Measurements from ENCODE around the gene NMUR1. TPM values are rescaled to one million over a fixed set of nuclear protein-coding genes. Genes with fewer than 3 reads are reported as not detected.

Gene NMUR1
- total and polyA plus RNA-seq, 3 donors from 2014 or later: 2.7 to 3.7 (median 3.2) TPM

DNA sequence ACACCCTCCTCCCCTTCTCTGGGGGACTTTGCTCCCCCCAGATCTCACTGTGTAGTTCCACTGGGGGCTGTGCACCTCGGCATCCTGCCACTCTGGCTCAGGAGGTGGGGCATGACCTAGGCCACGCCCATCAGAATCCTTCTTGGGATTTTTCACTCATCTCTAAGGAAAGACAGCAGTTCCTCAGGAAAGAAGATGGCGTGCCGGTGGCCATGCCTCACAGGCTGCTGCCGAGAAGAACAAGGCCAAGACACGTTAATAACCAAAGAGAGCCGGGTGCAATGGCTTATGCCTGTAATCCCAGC, 3.2 kb downstream of the NMUR1 start:
- intact Hi-C loops (cut with DNase I; ENCODE audit: low total_unique reads): no loop called here
- WGBS, 2 donors: 87 to 94% methylated on average over 6 to 7 of the region's 7 CpGs
- no peak for DNase-seq
- no peak for TF ChIP-seq POLR2A (IDR thresholded peaks at IDR 0.05)
- no peak overlapping the region for H3K4me3 ChIP-seq
- H3K27ac ChIP-seq: no peak overlapping the region
- H3K4me1 ChIP-seq: peaks cover 10% of the 10 kb centered on the region
- no peaks in the 10 kb centered on the region for H3K36me3 ChIP-seq (ENCODE audit: low read depth, missing control alignments)
- H3K27me3 ChIP-seq: no peaks in the 10 kb centered on the region
- no peaks in the 10 kb centered on the region for H3K9me3 ChIP-seq

DNA sequence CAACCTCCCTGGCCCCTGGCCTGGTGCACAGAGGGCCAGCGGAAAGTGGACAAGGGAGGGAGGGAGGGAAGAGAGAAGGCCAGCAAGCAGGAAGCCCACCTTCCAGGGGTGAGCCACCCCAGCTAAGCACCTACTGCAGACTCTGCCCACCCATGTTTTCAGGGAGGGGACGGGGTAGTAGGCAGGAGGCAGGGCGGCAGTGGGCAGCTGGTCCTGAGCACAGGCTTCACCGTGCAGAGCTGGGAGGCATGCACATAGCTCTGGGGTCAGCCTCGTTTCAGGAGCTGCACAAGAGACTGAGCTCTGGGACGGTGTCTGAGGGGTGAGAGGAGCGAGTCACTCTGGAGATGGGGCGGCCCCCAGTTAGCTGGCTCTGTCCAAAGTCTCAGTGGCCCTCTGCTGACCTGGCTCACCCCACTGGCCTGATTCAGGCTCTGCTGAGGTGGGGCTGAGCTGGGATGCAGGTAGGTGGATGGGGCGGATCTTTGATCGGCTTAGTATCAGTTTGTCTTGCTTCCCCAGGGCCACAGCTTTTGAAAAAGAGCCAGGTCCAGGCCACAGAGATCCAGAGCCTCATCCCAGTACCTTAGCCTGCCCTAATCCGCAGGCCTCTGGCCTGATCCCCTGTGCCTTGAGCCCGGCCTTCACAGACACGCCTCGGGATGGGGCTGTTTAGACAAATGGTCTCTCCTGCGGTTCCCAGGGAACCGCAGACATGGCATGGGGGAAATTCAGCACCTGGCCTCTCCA, 3.7 kb downstream of the NMUR1 start:
- DNase-seq: no peak
- peaks cover 10% of the 10 kb centered on the region for H3K4me1 ChIP-seq
- intact Hi-C loops (cut with DNase I; ENCODE audit: low total_unique reads): no loop called here
- WGBS, 2 donors: 72 to 83% methylated on average over 13 to 16 of the region's 16 CpGs
- no peaks in the 10 kb centered on the region for H3K36me3 ChIP-seq (ENCODE audit: low read depth, missing control alignments)
- H3K4me3 ChIP-seq: no peak overlapping the region
- no peaks in the 10 kb centered on the region for H3K27me3 ChIP-seq
- TF ChIP-seq POLR2A (IDR thresholded peaks at IDR 0.05): no peak
- TF ChIP-seq, protein P1, sequence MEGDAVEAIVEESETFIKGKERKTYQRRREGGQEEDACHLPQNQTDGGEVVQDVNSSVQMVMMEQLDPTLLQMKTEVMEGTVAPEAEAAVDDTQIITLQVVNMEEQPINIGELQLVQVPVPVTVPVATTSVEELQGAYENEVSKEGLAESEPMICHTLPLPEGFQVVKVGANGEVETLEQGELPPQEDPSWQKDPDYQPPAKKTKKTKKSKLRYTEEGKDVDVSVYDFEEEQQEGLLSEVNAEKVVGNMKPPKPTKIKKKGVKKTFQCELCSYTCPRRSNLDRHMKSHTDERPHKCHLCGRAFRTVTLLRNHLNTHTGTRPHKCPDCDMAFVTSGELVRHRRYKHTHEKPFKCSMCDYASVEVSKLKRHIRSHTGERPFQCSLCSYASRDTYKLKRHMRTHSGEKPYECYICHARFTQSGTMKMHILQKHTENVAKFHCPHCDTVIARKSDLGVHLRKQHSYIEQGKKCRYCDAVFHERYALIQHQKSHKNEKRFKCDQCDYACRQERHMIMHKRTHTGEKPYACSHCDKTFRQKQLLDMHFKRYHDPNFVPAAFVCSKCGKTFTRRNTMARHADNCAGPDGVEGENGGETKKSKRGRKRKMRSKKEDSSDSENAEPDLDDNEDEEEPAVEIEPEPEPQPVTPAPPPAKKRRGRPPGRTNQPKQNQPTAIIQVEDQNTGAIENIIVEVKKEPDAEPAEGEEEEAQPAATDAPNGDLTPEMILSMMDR (IDR thresholded peaks at IDR 0.05): no peak
- H3K9me3 ChIP-seq: no peaks in the 10 kb centered on the region
- no peak overlapping the region for H3K27ac ChIP-seq

DNA sequence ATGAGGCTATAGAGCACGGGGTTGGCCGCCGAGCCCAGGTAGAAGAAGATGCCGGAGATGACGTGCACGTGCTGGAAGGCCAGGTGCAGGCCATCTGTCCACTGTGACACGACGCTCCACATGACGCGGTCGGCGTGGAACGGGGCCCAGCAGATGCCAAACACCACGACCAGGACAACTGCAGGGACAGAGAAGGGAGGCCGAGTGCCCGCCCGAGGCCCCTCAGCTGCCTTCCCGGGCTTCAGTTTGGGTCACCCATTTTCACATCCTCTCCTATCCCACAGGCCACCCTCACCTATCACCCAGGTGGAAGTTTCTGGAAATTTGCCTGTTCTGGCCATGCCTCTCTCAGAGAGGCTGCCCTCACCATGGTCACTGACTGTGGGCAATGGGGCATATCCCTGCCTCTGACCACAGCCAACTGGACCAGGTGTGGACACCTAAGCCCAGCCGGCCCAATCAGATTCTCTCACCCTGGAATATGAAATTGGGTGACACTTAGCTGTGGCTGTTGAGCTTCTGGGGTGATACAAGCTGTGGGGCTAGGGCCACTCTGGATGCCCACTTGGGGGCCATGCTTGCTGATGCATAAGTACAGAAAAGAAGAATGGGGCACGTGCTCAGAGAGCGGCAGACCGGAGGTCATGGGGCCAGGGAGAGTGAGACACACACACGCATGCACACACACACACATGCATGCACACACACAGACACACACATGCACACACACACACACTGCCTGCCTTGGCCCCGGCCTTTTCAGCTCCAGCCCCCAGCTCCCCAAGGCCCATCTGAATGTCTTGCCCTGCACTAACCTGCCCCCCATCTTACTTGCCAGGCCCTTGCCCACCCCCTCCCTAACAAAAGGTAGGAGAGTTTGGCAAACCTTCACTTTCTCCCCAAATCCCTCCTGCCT, 4.7 kb downstream of the NMUR1 start:
- DNase-seq: no peak
- Histone ChIP-seq H3K4me1 (peaks cover 10% of the 10 kb centered on the region), H3K27ac (no peak overlapping the region), H3K9me3 (no peaks in the 10 kb centered on the region), H3K4me3 (no peak overlapping the region), H3K27me3 (no peaks in the 10 kb centered on the region), H3K36me3 (ENCODE audit: low read depth, missing control alignments) (no peaks in the 10 kb centered on the region)
- 93 to 96% methylated on average over 24 of the region's 24 CpGs for WGBS, 2 donors
- intact Hi-C loops (cut with DNase I; ENCODE audit: low total_unique reads): no loop called here
- TF ChIP-seq, protein P1 (IDR thresholded peaks at IDR 0.05): no peak
- no peak for TF ChIP-seq POLR2A (IDR thresholded peaks at IDR 0.05)

DNA sequence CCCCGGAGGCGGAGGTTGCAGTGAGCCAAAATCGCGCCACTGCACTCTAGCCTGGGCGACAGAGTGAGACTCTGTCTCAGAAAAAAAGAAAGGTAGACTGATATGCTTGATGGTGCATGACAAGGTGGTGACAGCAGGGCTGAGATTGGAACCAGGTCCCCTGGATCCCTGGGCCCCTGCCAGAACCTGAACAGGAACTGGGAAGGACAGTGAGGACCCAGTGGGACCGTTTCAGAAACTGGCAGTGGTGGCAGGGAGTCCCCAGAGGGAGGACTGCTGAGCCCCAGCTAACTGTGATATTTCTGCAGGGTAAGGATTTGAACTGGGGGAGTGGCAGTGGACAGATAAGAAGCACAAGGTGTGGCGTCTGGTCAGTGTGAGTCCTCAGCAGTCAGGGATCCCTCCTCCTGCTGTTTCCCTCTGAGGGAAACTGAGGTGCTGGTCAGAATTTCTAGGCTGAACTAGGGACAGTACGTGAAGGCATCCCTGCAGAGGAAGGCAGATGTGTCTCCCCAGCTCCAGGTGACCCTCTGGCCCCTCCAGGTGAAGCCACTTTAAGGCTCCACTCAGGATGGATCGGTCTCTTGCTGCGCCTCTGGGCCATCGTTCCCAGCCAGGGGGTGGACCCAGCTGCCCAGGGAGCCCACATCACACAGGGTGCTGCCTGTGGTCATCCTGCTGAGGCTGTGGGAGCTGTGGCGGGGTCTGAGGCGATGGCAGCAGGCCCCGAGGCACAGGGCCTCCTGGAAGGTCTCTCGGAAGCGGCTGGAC, 5.6 kb downstream of the NMUR1 start:
- intact Hi-C loops (cut with DNase I; ENCODE audit: low total_unique reads): no loop called here
- WGBS, 2 donors: 92 to 94% methylated on average over 12 to 16 of the region's 16 CpGs
- no peak for DNase-seq

More for the DNA sequence above, 5.6 kb downstream of the NMUR1 start:
- no peaks in the 10 kb centered on the region for H3K36me3 ChIP-seq (ENCODE audit: low read depth, missing control alignments)
- no peaks in the 10 kb centered on the region for H3K9me3 ChIP-seq
- no peak overlapping the region for H3K4me3 ChIP-seq
- TF ChIP-seq, protein P1 (IDR thresholded peaks at IDR 0.05): no peak
- H3K27me3 ChIP-seq: no peaks in the 10 kb centered on the region
- H3K27ac ChIP-seq: no peak overlapping the region
- H3K4me1 ChIP-seq: peaks cover 6% of the 10 kb centered on the region

All from testis (tissue), 3 donors.